ENCODE data around the gene ADAMTS16.
A peak's percentile ranks its signal among the peaks of the same experiment; 100 is the strongest.

Gene ADAMTS16

GRCh38 chr5:5335107-5335506, 195.0 kb downstream of the ADAMTS16 start:
- no peak overlapping the region for H2BK120ac ChIP-seq (ENCODE audit: low read depth, low read length)
- H2BK5ac ChIP-seq (ENCODE audit: low read depth, low read length, poor library complexity, severe bottlenecking): no peak overlapping the region
- H3K23ac ChIP-seq (ENCODE audit: low read length in 2 of 2): no peak overlapping the region
- no peak overlapping the region for H2AK5ac ChIP-seq (ENCODE audit: low read length, severe bottlenecking)
- H3K4me3 ChIP-seq (ENCODE audit: insufficient read depth in 1 of 2, low read depth in 1 of 2, low read length in 2 of 2): no peak overlapping the region
- H3K9me3 ChIP-seq (ENCODE audit: control insufficient read depth, low read length): no peaks in the 10 kb centered on the region
- H3K9ac ChIP-seq (ENCODE audit: low read length): no peak overlapping the region
- no peak overlapping the region for H2BK12ac ChIP-seq (ENCODE audit: low read length in 2 of 2)
- peaks cover 0 to 14% of the 10 kb centered on the region in 2 experiments for H3K27me3 ChIP-seq (ENCODE audit: control insufficient read depth in 1 of 2, insufficient read depth in 1 of 2, low read length in 2 of 2)
- peaks cover 23% of the 10 kb centered on the region for H3K4me1 ChIP-seq (ENCODE audit: control insufficient read depth, insufficient read depth, low read depth, low read length)
- no peak overlapping the region for H2BK15ac ChIP-seq (ENCODE audit: low read depth, poor library complexity, severe bottlenecking)
- no peak overlapping the region for H3K27ac ChIP-seq (ENCODE audit: low read length, poor library complexity, severe bottlenecking)
- H3K4ac ChIP-seq (ENCODE audit: low read depth in 1 of 2, low read length in 2 of 2): no peak overlapping the region
- no peaks in the 10 kb centered on the region for H3K79me1 ChIP-seq (replicated peaks; ENCODE audit: low read length, poor library complexity, severe bottlenecking)
- H4K8ac ChIP-seq (ENCODE audit: low read length): no peak overlapping the region
- DNase-seq: no peak
- H3K14ac ChIP-seq (ENCODE audit: low read length in 2 of 2): no peak overlapping the region
- H3K36me3 ChIP-seq (ENCODE audit: control insufficient read depth in 1 of 2, insufficient read depth in 2 of 2, low read depth in 1 of 2, low read length in 2 of 2): no peaks in the 10 kb centered on the region
- H3K18ac ChIP-seq (ENCODE audit: low read depth in 1 of 2, low read length in 2 of 2): no peak overlapping the region
- H2AFZ ChIP-seq (ENCODE audit: low read depth, low read length): no peak overlapping the region
- H3K4me2 ChIP-seq (ENCODE audit: low read length, poor library complexity, severe bottlenecking): no peak overlapping the region
- no peak overlapping the region for H4K91ac ChIP-seq (ENCODE audit: low read length)

- Histone ChIP-seq H2BK120ac (ENCODE audit: low read depth, low read length) (no peak overlapping the region), H2BK15ac (ENCODE audit: low read depth, poor library complexity, severe bottlenecking) (no peak overlapping the region), H4K91ac (ENCODE audit: low read length) (no peak overlapping the region), H3K9me3 (ENCODE audit: control insufficient read depth, low read length) (no peaks in the 10 kb centered on the region), H3K36me3 (ENCODE audit: control insufficient read depth in 1 of 2, insufficient read depth in 2 of 2, low read depth in 1 of 2, low read length in 2 of 2) (no peaks in the 10 kb centered on the region), H3K23ac (ENCODE audit: low read length in 2 of 2) (no peak overlapping the region), H2BK12ac (ENCODE audit: low read length in 2 of 2) (no peak overlapping the region), H2AFZ (ENCODE audit: low read depth, low read length) (no peak overlapping the region), H3K79me1 (replicated peaks; ENCODE audit: low read length, poor library complexity, severe bottlenecking) (no peaks in the 10 kb centered on the region), H4K8ac (ENCODE audit: low read length) (no peak overlapping the region), H3K4ac (ENCODE audit: low read depth in 1 of 2, low read length in 2 of 2) (no peak overlapping the region), H3K4me2 (ENCODE audit: low read length, poor library complexity, severe bottlenecking) (no peak overlapping the region), H3K18ac (ENCODE audit: low read depth in 1 of 2, low read length in 2 of 2) (no peak overlapping the region), H3K27ac (ENCODE audit: low read length, poor library complexity, severe bottlenecking) (peak overlapping the region; percentile 41), H3K4me1 (ENCODE audit: control insufficient read depth, insufficient read depth, low read depth, low read length) (peaks cover 25% of the 10 kb centered on the region), H3K14ac (ENCODE audit: low read length in 2 of 2) (no peak overlapping the region), H3K9ac (ENCODE audit: low read length) (peak overlapping the region; percentile 7), H2BK5ac (ENCODE audit: low read depth, low read length, poor library complexity, severe bottlenecking) (no peak overlapping the region), H3K4me3 (ENCODE audit: insufficient read depth in 1 of 2, low read depth in 1 of 2, low read length in 2 of 2) (peak overlapping the region in 1 of 2 experiments; percentile 38), H2AK5ac (ENCODE audit: low read length, severe bottlenecking) (no peak overlapping the region), H3K27me3 (ENCODE audit: control insufficient read depth in 1 of 2, insufficient read depth in 1 of 2, low read length in 2 of 2) (peaks cover 0 to 11% of the 10 kb centered on the region in 2 experiments)
- WGBS: under 1% methylated on average over 4 of the region's 4 CpGs
- peak; percentile 80 for DNase-seq
Observed at GRCh38 chr5:5335700-5336264, 195.7 kb downstream of the ADAMTS16 start.

- no peak for DNase-seq
- Histone ChIP-seq H3K36me3 (ENCODE audit: control insufficient read depth in 1 of 2, insufficient read depth in 2 of 2, low read depth in 1 of 2, low read length in 2 of 2) (no peaks in the 10 kb centered on the region), H3K4ac (ENCODE audit: low read depth in 1 of 2, low read length in 2 of 2) (no peak overlapping the region), H3K9me3 (ENCODE audit: control insufficient read depth, low read length) (no peaks in the 10 kb centered on the region), H3K27me3 (ENCODE audit: control insufficient read depth in 1 of 2, insufficient read depth in 1 of 2, low read length in 2 of 2) (no peaks in the 10 kb centered on the region), H2AFZ (ENCODE audit: low read depth, low read length) (no peak overlapping the region), H3K4me1 (ENCODE audit: control insufficient read depth, insufficient read depth, low read depth, low read length) (peaks cover 20% of the 10 kb centered on the region), H3K9ac (ENCODE audit: low read length) (no peak overlapping the region), H3K14ac (ENCODE audit: low read length in 2 of 2) (no peak overlapping the region), H2BK15ac (ENCODE audit: low read depth, poor library complexity, severe bottlenecking) (no peak overlapping the region), H2AK5ac (ENCODE audit: low read length, severe bottlenecking) (no peak overlapping the region), H3K27ac (ENCODE audit: low read length, poor library complexity, severe bottlenecking) (no peak overlapping the region), H3K4me2 (ENCODE audit: low read length, poor library complexity, severe bottlenecking) (no peak overlapping the region), H2BK5ac (ENCODE audit: low read depth, low read length, poor library complexity, severe bottlenecking) (no peak overlapping the region), H4K91ac (ENCODE audit: low read length) (no peak overlapping the region), H2BK120ac (ENCODE audit: low read depth, low read length) (no peak overlapping the region), H3K79me1 (replicated peaks; ENCODE audit: low read length, poor library complexity, severe bottlenecking) (no peaks in the 10 kb centered on the region), H4K8ac (ENCODE audit: low read length) (no peak overlapping the region), H3K4me3 (ENCODE audit: insufficient read depth in 1 of 2, low read depth in 1 of 2, low read length in 2 of 2) (peak overlapping the region in 1 of 2 experiments; percentile 41), H3K23ac (ENCODE audit: low read length in 2 of 2) (no peak overlapping the region), H2BK12ac (ENCODE audit: low read length in 2 of 2) (no peak overlapping the region), H3K18ac (ENCODE audit: low read depth in 1 of 2, low read length in 2 of 2) (no peak overlapping the region)
- WGBS: over 99% methylated on average over 4 of the region's 4 CpGs
Observed at GRCh38 chr5:5339257-5339656, 199.1 kb downstream of the ADAMTS16 start.

- Histone ChIP-seq H3K4me2 (ENCODE audit: low read length, poor library complexity, severe bottlenecking) (peak overlapping the region; percentile 41), H3K23ac (ENCODE audit: low read length in 2 of 2) (no peak overlapping the region), H3K27ac (ENCODE audit: low read length, poor library complexity, severe bottlenecking) (peak overlapping the region; percentile 53), H3K79me1 (replicated peaks; ENCODE audit: low read length, poor library complexity, severe bottlenecking) (no peaks in the 10 kb centered on the region), H3K18ac (ENCODE audit: low read depth in 1 of 2, low read length in 2 of 2) (peak overlapping the region in 1 of 2 experiments; percentile 88), H3K9me3 (ENCODE audit: control insufficient read depth, low read length) (no peaks in the 10 kb centered on the region), H3K27me3 (ENCODE audit: control insufficient read depth in 1 of 2, insufficient read depth in 1 of 2, low read length in 2 of 2) (no peaks in the 10 kb centered on the region), H3K9ac (ENCODE audit: low read length) (peak overlapping the region; percentile 47), H2BK5ac (ENCODE audit: low read depth, low read length, poor library complexity, severe bottlenecking) (no peak overlapping the region), H3K4me1 (ENCODE audit: control insufficient read depth, insufficient read depth, low read depth, low read length) (peaks cover 17% of the 10 kb centered on the region), H3K14ac (ENCODE audit: low read length in 2 of 2) (no peak overlapping the region), H4K91ac (ENCODE audit: low read length) (no peak overlapping the region), H3K36me3 (ENCODE audit: control insufficient read depth in 1 of 2, insufficient read depth in 2 of 2, low read depth in 1 of 2, low read length in 2 of 2) (no peaks in the 10 kb centered on the region), H4K8ac (ENCODE audit: low read length) (peak overlapping the region; percentile 81), H3K4me3 (ENCODE audit: insufficient read depth in 1 of 2, low read depth in 1 of 2, low read length in 2 of 2) (peak overlapping the region in 1 of 2 experiments; percentile 41), H2BK12ac (ENCODE audit: low read length in 2 of 2) (no peak overlapping the region), H3K4ac (ENCODE audit: low read depth in 1 of 2, low read length in 2 of 2) (no peak overlapping the region), H2AK5ac (ENCODE audit: low read length, severe bottlenecking) (no peak overlapping the region), H2BK120ac (ENCODE audit: low read depth, low read length) (no peak overlapping the region), H2AFZ (ENCODE audit: low read depth, low read length) (no peak overlapping the region), H2BK15ac (ENCODE audit: low read depth, poor library complexity, severe bottlenecking) (no peak overlapping the region)
- 9% methylated on average over 15 of the region's 15 CpGs for WGBS
- peak; percentile 96 for DNase-seq
Observed at GRCh38 chr5:5340206-5340729, 200.1 kb downstream of the ADAMTS16 start.

Measured in mesenchymal stem cell (in vitro differentiated cells and primary cell).